Type B pancreatic cell (in vitro differentiated cells): Measurements from ENCODE around the gene CNN2. TPM values are rescaled to one million over a fixed set of nuclear protein-coding genes. Genes with fewer than 3 reads are reported as not detected.
A peak's percentile ranks its signal among the peaks of the same experiment; 100 is the strongest.

Experiments
- DNase-seq: peaks from one replicate; pipeline ENCODE4 v3.0.0; 2021; ENCODE audit warnings: mixed read lengths; ENCODE audit not compliant: unreplicated experiment; ENCODE audit errors: extremely low spot score
- H3K27ac Mint-ChIP-seq: 2 replicates; pipeline ENCODE4 v1.8.0; 2021; ENCODE audit warnings: mild to moderate bottlenecking, mixed read lengths
- H3K27me3 Mint-ChIP-seq: 2 replicates; pipeline ENCODE4 v1.8.0; 2021; ENCODE audit warnings: mixed read lengths
- H3K36me3 Mint-ChIP-seq: 2 replicates; pipeline ENCODE4 v1.8.0; 2021; ENCODE audit warnings: mixed read lengths
- H3K4me1 Mint-ChIP-seq: one replicate; pipeline ENCODE4 v1.8.0; 2021; ENCODE audit warnings: mixed read lengths; ENCODE audit not compliant: unreplicated experiment
- H3K4me3 Mint-ChIP-seq: 2 replicates; pipeline ENCODE4 v1.8.0; 2021; ENCODE audit warnings: mild to moderate bottlenecking, mixed read lengths
- H3K9me3 Mint-ChIP-seq: 2 replicates; pipeline ENCODE4 v1.8.0; 2021; ENCODE audit warnings: mixed read lengths
- CTCF ChIP-seq: fragments of 200-600 bp; sonication (generic); conservative IDR thresholded peaks from 2 replicates; pipeline ENCODE4 v1.5.0; 2021; ENCODE audit warnings: antibody characterized with exemption, mild to moderate bottlenecking
- total RNA-seq: library from RNA; stranded (reverse); gene quantifications from 2 replicates; pipeline ENCODE4 v1.2.1, GENCODE V29; 2021; ENCODE audit warnings: low replicate concordance

CNN2 gene
- total RNA-seq, 1 donor from 2014 or later: 276 TPM

GRCh38 chr19:1066748-1067340 is 40.4 kb downstream of the CNN2 start, which contains the start of gene ARHGAP45:
Gene ARHGAP45 (plus strand): TSS chr19:1067167. CDS start chr19:1067406, 239 bp downstream.
- no peak for DNase-seq
- TF ChIP-seq CTCF: no peak
- peaks cover 4% of the 10 kb centered on the region for H3K4me1 Mint-ChIP-seq
- no peaks in the 10 kb centered on the region for H3K9me3 Mint-ChIP-seq
- H3K27me3 Mint-ChIP-seq: peaks cover 47% of the 10 kb centered on the region
- H3K27ac Mint-ChIP-seq: no peak within 1 kb of the TSS
- peak within 1 kb of the TSS; percentile 59 for H3K4me3 Mint-ChIP-seq
- no peaks in the 10 kb centered on the region for H3K36me3 Mint-ChIP-seq

GRCh38 chr19:1067341-1067957 is 41.0 kb downstream of the CNN2 start:
- Mint-ChIP-seq H3K27me3 (peaks cover 53% of the 10 kb centered on the region), H3K27ac (no peak overlapping the region), H3K9me3 (no peaks in the 10 kb centered on the region), H3K4me1 (peaks cover 5% of the 10 kb centered on the region), H3K36me3 (no peaks in the 10 kb centered on the region), H3K4me3 (peak overlapping the region; percentile 59)
- DNase-seq: no peak
- TF ChIP-seq CTCF: no peak

GRCh38 chr19:1068009-1069001 is 41.9 kb downstream of the CNN2 start:
- no peaks in the 10 kb centered on the region for H3K36me3 Mint-ChIP-seq

GRCh38 chr19:1069009-1069779 is 42.8 kb downstream of the CNN2 start:
- peaks cover 5% of the 10 kb centered on the region for H3K4me1 Mint-ChIP-seq
- no peak for DNase-seq
- peaks cover 60% of the 10 kb centered on the region for H3K27me3 Mint-ChIP-seq
- H3K9me3 Mint-ChIP-seq: no peaks in the 10 kb centered on the region
- H3K4me3 Mint-ChIP-seq: peak overlapping the region; percentile 59
- TF ChIP-seq CTCF: no peak
- H3K27ac Mint-ChIP-seq: no peak overlapping the region
- H3K36me3 Mint-ChIP-seq: no peaks in the 10 kb centered on the region

More at GRCh38 chr19:1068009-1069001, 41.9 kb downstream of the CNN2 start:
- H3K4me1 Mint-ChIP-seq: peaks cover 5% of the 10 kb centered on the region
- H3K4me3 Mint-ChIP-seq: peak overlapping the region; percentile 59
- no peak for TF ChIP-seq CTCF
- no peak overlapping the region for H3K27ac Mint-ChIP-seq
- no peaks in the 10 kb centered on the region for H3K9me3 Mint-ChIP-seq
- no peak for DNase-seq
- H3K27me3 Mint-ChIP-seq: peaks cover 62% of the 10 kb centered on the region

- Mint-ChIP-seq H3K36me3 (no peaks in the 10 kb centered on the region), H3K4me1 (peaks cover 5% of the 10 kb centered on the region), H3K27ac (no peak overlapping the region), H3K27me3 (peaks cover 50% of the 10 kb centered on the region), H3K4me3 (no peak overlapping the region), H3K9me3 (no peaks in the 10 kb centered on the region)
- DNase-seq: no peak
- TF ChIP-seq CTCF: no peak
These were observed 44.1 kb downstream of the CNN2 start for GRCh38 chr19:1070576-1070930.
